Mesendoderm (in vitro differentiated cells): ENCODE measurements around the gene VTN.

ENCODE experiments used
- DNase-seq: peaks from one replicate; pipeline ENCODE4 v3.0.0; 2013
- H2AK5ac ChIP-seq: 2 replicates; pipeline ENCODE4 v1.6.1; 2013; ENCODE audit warnings: low read length, inconsistent platforms
- H2BK120ac ChIP-seq: 2 replicates; pipeline ENCODE4 v1.6.1; 2013; ENCODE audit warnings: low read depth, mild to moderate bottlenecking, low read length, moderate library complexity, mixed read lengths
- H2BK15ac ChIP-seq: replicated peaks from 2 replicates; pipeline ENCODE4 v1.6.1; 2013; ENCODE audit warnings: low read depth, mild to moderate bottlenecking, moderate library complexity
- H2BK5ac ChIP-seq: 2 replicates; pipeline ENCODE4 v1.6.1; 2013; ENCODE audit warnings: low read length, inconsistent platforms
- H3K18ac ChIP-seq: 2 replicates; pipeline ENCODE4 v1.6.1; 2013; ENCODE audit warnings: mild to moderate bottlenecking, low read length, mixed read lengths
- H3K23ac ChIP-seq: one replicate; pipeline ENCODE4 v1.6.1; 2013; ENCODE audit warnings: low read length
- H3K27ac ChIP-seq: 2 replicates; pipeline ENCODE4 v1.5.1; 2013; ENCODE audit warnings: low read depth, mild to moderate bottlenecking, inconsistent platforms, low read length, moderate library complexity
- H3K27me3 ChIP-seq: 2 replicates; pipeline ENCODE4 v1.6.1; 2013; ENCODE audit warnings: low read length, control low read depth, mild to moderate bottlenecking, inconsistent platforms; ENCODE audit not compliant: insufficient read depth, poor library complexity
- H3K36me3 ChIP-seq: 2 replicates; pipeline ENCODE4 v1.6.1; 2013; ENCODE audit warnings: low read length, inconsistent platforms; ENCODE audit not compliant: control insufficient read depth, insufficient read depth
- H3K4ac ChIP-seq: one replicate; pipeline ENCODE4 v1.6.1; 2013; ENCODE audit warnings: low read depth, mild to moderate bottlenecking, low read length, moderate library complexity
- H3K4me1 ChIP-seq: 2 replicates; pipeline ENCODE4 v1.6.1; 2013; ENCODE audit warnings: low read depth, low read length, inconsistent platforms; ENCODE audit not compliant: control insufficient read depth
- H3K4me2 ChIP-seq: 2 replicates; pipeline ENCODE4 v1.6.1; 2013; ENCODE audit warnings: low read length
- H3K4me3 ChIP-seq: 2 replicates; pipeline ENCODE4 v1.5.1; 2013; ENCODE audit warnings: mild to moderate bottlenecking, low read length
- H3K56ac ChIP-seq: one replicate; pipeline ENCODE4 v1.6.1; 2013; ENCODE audit warnings: low read length
- H3K79me1 ChIP-seq: 2 replicates; pipeline ENCODE4 v1.6.1; 2013; ENCODE audit warnings: low read length, inconsistent platforms
- H3K79me2 ChIP-seq: 2 replicates; pipeline ENCODE4 v1.6.1; 2013; ENCODE audit warnings: mild to moderate bottlenecking, low read length; ENCODE audit not compliant: control insufficient read depth, insufficient read depth
- H3K9ac ChIP-seq: 2 replicates; pipeline ENCODE4 v1.6.1; 2013; ENCODE audit warnings: low read length, inconsistent platforms
- H4K5ac ChIP-seq: one replicate; pipeline ENCODE4 v1.6.1; 2013; ENCODE audit warnings: low read length
- H4K8ac ChIP-seq: one replicate; pipeline ENCODE4 v1.6.1; 2013; ENCODE audit warnings: low read depth, mild to moderate bottlenecking, control low read depth, low read length, moderate library complexity
- WGBS: extraction: QIAGEN DNeasy Blood & Tissue Kit; methylation state at CpG from one replicate; pipeline ENCODE4 v1.1.7; 2013; ENCODE audit warnings: low lambda C conversion rate, missing lambda C conversion rate; ENCODE audit not compliant: insufficient coverage; ENCODE audit errors: extremely low coverage; 5-methylcytosine and 5-hydroxymethylcytosine counted together

Gene VTN

DNA sequence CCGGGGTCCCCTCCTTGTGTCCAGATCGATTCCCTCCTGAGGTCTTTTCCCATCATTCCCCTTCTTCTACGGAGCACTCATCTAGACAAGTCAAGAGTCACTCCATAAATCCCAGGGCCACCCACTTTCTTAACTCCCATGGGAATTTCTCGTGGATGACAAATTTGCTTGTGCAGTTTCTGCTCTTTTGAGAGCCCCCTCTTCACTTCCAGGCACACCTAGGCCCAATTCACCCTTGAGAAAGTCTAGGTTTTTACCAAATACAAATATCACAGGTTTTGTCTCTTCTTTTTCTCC lies 12.3 kb downstream of the VTN start:
- no peak overlapping the region for H3K18ac ChIP-seq
- peak overlapping the region; percentile 93 for H3K9ac ChIP-seq
- WGBS, result no CpG with 5 or more reads among the region's 4 CpGs
- no peaks in the 10 kb centered on the region for H3K27me3 ChIP-seq
- no peak overlapping the region for H2AK5ac ChIP-seq
- no peak overlapping the region for H3K27ac ChIP-seq
- peaks cover 12% of the 10 kb centered on the region for H3K36me3 ChIP-seq
- no peak overlapping the region for H2BK15ac ChIP-seq
- DNase-seq, result no peak
- H3K4me3 ChIP-seq, result peak overlapping the region; percentile 85
- H4K5ac ChIP-seq, result peak overlapping the region; percentile 84
- peak overlapping the region; percentile 93 for H3K56ac ChIP-seq
- H3K4me2 ChIP-seq, result peak overlapping the region; percentile 76
- no peak overlapping the region for H2BK120ac ChIP-seq
- H3K4ac ChIP-seq, result no peak overlapping the region
- H3K79me1 ChIP-seq, result peaks cover 18% of the 10 kb centered on the region
- H2BK5ac ChIP-seq, result no peak overlapping the region
- no peak overlapping the region for H3K23ac ChIP-seq
- peaks cover 5% of the 10 kb centered on the region for H3K4me1 ChIP-seq
- H4K8ac ChIP-seq, result peak overlapping the region; percentile 70
- H3K79me2 ChIP-seq, result peaks cover 13% of the 10 kb centered on the region

DNA sequence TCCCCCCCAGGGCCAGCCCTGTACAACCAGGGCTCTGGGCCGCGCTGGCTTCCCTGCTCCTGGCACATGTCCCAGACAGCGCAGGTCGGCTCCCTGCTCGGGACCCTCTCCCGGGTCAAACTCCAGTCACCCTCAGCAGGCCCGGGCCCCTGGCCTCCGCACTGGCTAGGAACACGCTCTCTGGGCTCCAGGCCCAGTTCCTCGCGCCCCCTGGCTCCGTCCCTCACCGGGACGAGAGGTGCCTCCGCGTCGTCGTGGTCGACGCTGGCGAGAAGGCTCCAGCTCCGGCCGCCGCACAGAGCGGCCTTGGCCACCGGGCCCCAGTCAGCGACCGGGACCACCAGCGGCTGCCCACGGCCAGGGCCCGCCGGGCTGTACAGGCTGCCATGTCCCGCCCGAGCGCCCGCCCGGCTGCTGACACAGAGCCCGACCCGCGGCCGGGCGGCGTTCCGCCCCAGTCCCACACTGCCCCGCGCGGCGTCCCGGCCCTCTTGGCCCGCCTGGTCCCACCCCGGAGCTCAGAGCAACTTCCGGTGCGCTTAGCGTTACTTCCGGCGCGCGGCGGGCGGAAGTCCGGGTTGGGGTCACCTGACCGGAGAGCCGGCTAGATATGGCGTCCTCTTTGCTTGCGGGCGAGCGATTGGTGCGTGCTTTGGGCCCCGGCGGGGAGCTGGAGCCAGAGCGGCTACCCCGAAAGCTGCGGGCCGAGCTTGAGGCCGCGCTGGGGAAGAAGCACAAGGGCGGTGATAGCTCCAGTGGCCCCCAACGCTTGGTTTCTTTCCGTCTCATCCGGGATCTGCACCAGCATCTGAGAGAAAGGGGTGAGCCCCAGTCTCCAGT lies 12.8 kb downstream of the VTN start, which contains the start of gene POLDIP2:
TSS of gene POLDIP2 (minus strand) at position 467 of the 840 bp plus-strand sequence. CDS start at position 388, 79 bp downstream.
- Histone ChIP-seq H3K4me3 (peak within 1 kb of the TSS; percentile 85), H3K79me2 (peaks cover 13% of the 10 kb centered on the region), H3K36me3 (peaks cover 12% of the 10 kb centered on the region), H3K4me2 (peak within 1 kb of the TSS; percentile 76), H3K79me1 (peaks cover 18% of the 10 kb centered on the region), H3K9ac (peak within 1 kb of the TSS; percentile 93), H4K8ac (peak within 1 kb of the TSS; percentile 70), H3K18ac (peak within 1 kb of the TSS; percentile 71), H3K4ac (peak within 1 kb of the TSS; percentile 84), H2AK5ac (no peak within 1 kb of the TSS), H2BK15ac (no peak within 1 kb of the TSS), H3K27ac (no peak within 1 kb of the TSS), H3K56ac (peak within 1 kb of the TSS; percentile 96), H2BK120ac (no peak within 1 kb of the TSS), H3K23ac (no peak within 1 kb of the TSS), H3K4me1 (peaks cover 5% of the 10 kb centered on the region), H3K27me3 (no peaks in the 10 kb centered on the region), H4K5ac (peak within 1 kb of the TSS; percentile 84), H2BK5ac (no peak within 1 kb of the TSS)
- DNase-seq, result peak; percentile 97
- WGBS, result no CpG with 5 or more reads among the region's 80 CpGs

DNA sequence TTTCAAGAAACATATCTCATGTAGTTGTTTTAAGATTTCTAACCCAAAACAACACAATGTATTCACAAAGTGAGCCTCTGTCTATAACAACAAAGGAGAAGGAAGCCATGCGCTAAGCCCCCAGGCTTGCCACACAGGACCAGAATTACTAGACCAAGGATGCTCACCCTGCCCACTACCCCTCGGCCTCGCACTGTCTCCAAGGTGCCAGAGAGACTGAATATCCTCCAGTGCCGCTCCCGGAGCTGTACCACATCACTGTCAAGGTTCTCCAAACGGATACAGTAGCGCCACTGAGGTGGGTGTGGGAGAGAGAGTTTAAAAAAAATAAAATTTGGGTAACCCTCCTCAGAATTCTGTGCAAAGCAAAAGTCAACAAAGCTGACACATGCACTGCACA lies 19.8 kb downstream of the VTN start:
- H3K4me1 ChIP-seq, result no peaks in the 10 kb centered on the region
- H2AK5ac ChIP-seq, result no peak overlapping the region
- no peaks in the 10 kb centered on the region for H3K27me3 ChIP-seq
- peaks cover 32% of the 10 kb centered on the region for H3K36me3 ChIP-seq
- H3K79me1 ChIP-seq, result peaks cover 1% of the 10 kb centered on the region
- no peak overlapping the region for H3K27ac ChIP-seq
- H4K5ac ChIP-seq, result no peak overlapping the region
- no peak overlapping the region for H3K56ac ChIP-seq
- H4K8ac ChIP-seq, result no peak overlapping the region
- H2BK15ac ChIP-seq, result no peak overlapping the region
- H3K9ac ChIP-seq, result no peak overlapping the region
- no peak overlapping the region for H3K18ac ChIP-seq
- H3K4me3 ChIP-seq, result no peak overlapping the region
- no CpG with 5 or more reads among the region's 7 CpGs for WGBS
- no peak overlapping the region for H3K23ac ChIP-seq
- H3K4me2 ChIP-seq, result no peak overlapping the region
- no peak overlapping the region for H2BK5ac ChIP-seq
- H3K4ac ChIP-seq, result no peak overlapping the region
- H2BK120ac ChIP-seq, result no peak overlapping the region
- no peak for DNase-seq
- H3K79me2 ChIP-seq, result no peaks in the 10 kb centered on the region

DNA sequence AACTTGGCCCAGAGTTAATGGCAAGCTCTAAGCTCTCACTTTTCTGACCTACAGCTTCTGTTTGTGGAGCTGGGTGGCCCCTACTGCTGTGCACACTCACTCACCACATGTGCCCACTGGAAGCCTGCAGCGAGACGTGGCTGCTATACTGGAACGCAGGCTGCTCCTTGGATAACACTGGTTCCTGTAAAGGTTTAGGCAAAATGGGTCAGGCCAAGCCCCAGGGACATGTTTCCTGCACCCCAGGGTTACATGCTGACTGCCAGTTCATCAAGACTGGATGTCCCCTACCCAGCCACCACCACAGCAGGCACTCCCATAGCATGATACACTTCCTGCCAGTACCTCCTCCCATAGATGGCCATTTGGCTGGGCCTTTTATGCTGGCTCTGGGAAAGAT lies 21.1 kb downstream of the VTN start:
- no CpG with 5 or more reads among the region's 3 CpGs for WGBS
- Histone ChIP-seq H3K4me2 (no peak overlapping the region), H3K18ac (no peak overlapping the region), H3K9ac (no peak overlapping the region), H3K79me1 (peaks cover 1% of the 10 kb centered on the region), H2AK5ac (no peak overlapping the region), H4K8ac (no peak overlapping the region), H3K23ac (no peak overlapping the region), H2BK5ac (no peak overlapping the region), H3K4me3 (no peak overlapping the region), H3K4ac (no peak overlapping the region), H3K79me2 (no peaks in the 10 kb centered on the region), H3K56ac (no peak overlapping the region), H3K36me3 (peaks cover 29% of the 10 kb centered on the region), H3K27ac (no peak overlapping the region), H4K5ac (no peak overlapping the region), H2BK120ac (no peak overlapping the region), H3K27me3 (no peaks in the 10 kb centered on the region), H2BK15ac (no peak overlapping the region), H3K4me1 (no peaks in the 10 kb centered on the region)
- no peak for DNase-seq

DNA sequence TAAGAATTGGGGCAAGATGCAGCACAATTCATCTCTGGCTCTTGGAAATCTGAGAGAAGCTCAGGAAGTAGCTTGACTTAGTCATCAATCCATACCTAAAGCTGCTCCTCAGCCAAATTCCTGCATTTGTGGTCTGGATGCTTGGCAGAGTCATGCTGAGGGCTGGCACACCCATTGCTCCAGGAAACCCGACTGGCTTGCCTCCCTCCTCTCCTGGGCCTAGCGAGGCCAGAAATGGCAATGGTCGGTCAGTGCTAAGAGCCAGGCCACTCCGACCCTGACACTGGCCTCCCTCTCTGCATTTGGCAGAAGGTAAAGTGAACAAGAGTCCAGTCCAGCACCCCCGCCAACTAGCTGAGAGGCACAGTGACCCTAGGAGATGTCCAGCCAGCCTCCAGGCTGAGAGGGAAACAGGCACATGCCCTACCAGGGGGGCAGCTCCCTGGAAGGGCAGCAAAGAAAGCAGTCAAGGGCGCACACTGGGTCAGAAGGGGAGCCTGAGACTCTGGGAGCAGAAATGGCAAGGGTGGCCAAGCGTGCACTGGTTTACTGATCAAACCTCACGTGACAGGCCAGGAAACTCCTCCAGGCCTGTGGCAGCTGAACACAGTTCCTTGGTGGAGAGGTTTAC lies 22.7 kb downstream of the VTN start:
- Histone ChIP-seq H3K4ac (no peak overlapping the region), H3K4me2 (no peak overlapping the region), H3K27ac (no peak overlapping the region)

More for the DNA sequence above, 22.7 kb downstream of the VTN start:
- no peak overlapping the region for H2BK15ac ChIP-seq
- no peak overlapping the region for H4K5ac ChIP-seq
- H2BK5ac ChIP-seq, result no peak overlapping the region
- no peak overlapping the region for H4K8ac ChIP-seq
- peaks cover 1% of the 10 kb centered on the region for H3K79me1 ChIP-seq
- DNase-seq, result peak; percentile 84
- no peak overlapping the region for H3K4me3 ChIP-seq
- H3K36me3 ChIP-seq, result peaks cover 29% of the 10 kb centered on the region
- no peaks in the 10 kb centered on the region for H3K27me3 ChIP-seq
- no peak overlapping the region for H2AK5ac ChIP-seq
- no CpG with 5 or more reads among the region's 8 CpGs for WGBS
- H3K23ac ChIP-seq, result no peak overlapping the region
- no peak overlapping the region for H3K56ac ChIP-seq
- H3K79me2 ChIP-seq, result no peaks in the 10 kb centered on the region
- no peak overlapping the region for H2BK120ac ChIP-seq
- H3K4me1 ChIP-seq, result no peaks in the 10 kb centered on the region
- H3K18ac ChIP-seq, result no peak overlapping the region
- H3K9ac ChIP-seq, result no peak overlapping the region
